SK-N-SH treated with all-trans-retinoic acid at 6 μM for 48 hours (cell line): ENCODE measurements around the gene FGGY.

Experiments used
- ATAC-seq: fragments of 200-7000 bp; cut with Tn5 transposase; 3 replicates; pipeline ENCODE4 v1.9.1; 2020; ENCODE audit warnings: mild to moderate bottlenecking, moderate library complexity
- ARNTL ChIP-seq: fragments of 450-650 bp; formaldehyde crosslinking; IDR thresholded peaks from 2 replicates; pipeline ENCODE4 v1.5.0; 2020; ENCODE audit warnings: low read depth, mild to moderate bottlenecking, moderate library complexity, borderline replicate concordance
- BACH2 ChIP-seq: fragments of 250-450 bp; sonication (Bioruptor Pico); IDR thresholded peaks from 2 replicates; pipeline ENCODE4 v1.9.0; 2021; ENCODE audit warnings: mild to moderate bottlenecking, borderline replicate concordance
- CSDC2 ChIP-seq: fragments of 250-450 bp; sonication (Bioruptor Pico); IDR thresholded peaks from 2 replicates; pipeline ENCODE4 v1.5.0; 2020; ENCODE audit warnings: mild to moderate bottlenecking, moderate library complexity
- ESRRG ChIP-seq: fragments of 250-450 bp; sonication (Bioruptor Pico); IDR thresholded peaks from 2 replicates; pipeline ENCODE4 v1.6.1; 2021; ENCODE audit warnings: mild to moderate bottlenecking
- GLIS3 ChIP-seq: fragments of 250-450 bp; sonication (Bioruptor Pico); IDR thresholded peaks from 2 replicates; pipeline ENCODE4 v1.5.0; 2020; ENCODE audit warnings: mild to moderate bottlenecking, moderate library complexity
- ISL1 ChIP-seq: fragments of 250-450 bp; sonication (Bioruptor Pico); IDR thresholded peaks from 2 replicates; pipeline ENCODE4 v2.1.2; 2022; ENCODE audit warnings: mild to moderate bottlenecking, moderate library complexity
- OSR1 ChIP-seq: fragments of 250-450 bp; sonication (Bioruptor Pico); IDR thresholded peaks from 2 replicates; pipeline ENCODE4 v1.8.0; 2022; ENCODE audit warnings: moderate library complexity, mild to moderate bottlenecking, inconsistent platforms
- PPARA ChIP-seq: fragments of 250-450 bp; sonication (Bioruptor Pico); IDR thresholded peaks from 2 replicates; pipeline ENCODE4 v1.5.0; 2020; ENCODE audit warnings: mild to moderate bottlenecking, borderline replicate concordance
- RARB ChIP-seq: fragments of 250-450 bp; sonication (Bioruptor Pico); IDR thresholded peaks from 2 replicates; pipeline ENCODE4 v1.8.0; 2021; ENCODE audit warnings: mild to moderate bottlenecking, moderate library complexity
- SNAI2 ChIP-seq: fragments of 250-450 bp; sonication (Bioruptor Pico); IDR thresholded peaks from 2 replicates; pipeline ENCODE4 v1.5.0; 2020; ENCODE audit warnings: mild to moderate bottlenecking, moderate library complexity
- TCF4 ChIP-seq: fragments of 250-450 bp; sonication (Bioruptor Pico); IDR thresholded peaks from 2 replicates; pipeline ENCODE4 v1.8.0; 2021; ENCODE audit warnings: mild to moderate bottlenecking, moderate library complexity, borderline replicate concordance
- TOX ChIP-seq: fragments of 250-450 bp; sonication (Bioruptor Pico); IDR thresholded peaks from 2 replicates; pipeline ENCODE4 v1.8.0; 2021; ENCODE audit warnings: mild to moderate bottlenecking, moderate library complexity, borderline replicate concordance
- ZC3H10 ChIP-seq: fragments of 250-450 bp; sonication (Bioruptor Pico); IDR thresholded peaks from 2 replicates; pipeline ENCODE4 v1.5.1; 2021; ENCODE audit warnings: mild to moderate bottlenecking, moderate library complexity
- ZFP3 ChIP-seq: fragments of 250-450 bp; sonication (Bioruptor Pico); IDR thresholded peaks from 2 replicates; pipeline ENCODE4 v1.5.0; 2020; ENCODE audit warnings: mild to moderate bottlenecking, moderate library complexity
- ZFP30 ChIP-seq: fragments of 450-650 bp; formaldehyde crosslinking; IDR thresholded peaks from 2 replicates; pipeline ENCODE4 v1.5.0; 2022; ENCODE audit warnings: mild to moderate bottlenecking, moderate library complexity
- ZNF565 ChIP-seq: fragments of 450-650 bp; formaldehyde crosslinking; conservative IDR thresholded peaks from 2 replicates; pipeline ENCODE4 v1.5.0; 2020; ENCODE audit warnings: low read depth, mild to moderate bottlenecking, moderate library complexity
- ZNF8 ChIP-seq: fragments of 450-650 bp; formaldehyde crosslinking; IDR thresholded peaks from 2 replicates; pipeline ENCODE4 v1.5.0; 2020; ENCODE audit warnings: mild to moderate bottlenecking, moderate library complexity
- TF ChIP-seq, protein P1 (sequence below): fragments of 250-450 bp; sonication (Bioruptor Pico); IDR thresholded peaks from 2 replicates; pipeline ENCODE4 v1.8.0; 2021; ENCODE audit warnings: low read depth, mild to moderate bottlenecking, moderate library complexity, borderline replicate concordance
- TF ChIP-seq, protein P2 (sequence below): fragments of 250-450 bp; sonication (Bioruptor Pico); IDR thresholded peaks from 2 replicates; pipeline ENCODE4 v1.5.0; 2020; ENCODE audit warnings: mild to moderate bottlenecking, moderate library complexity
- TF ChIP-seq, protein P3 (sequence below): fragments of 250-450 bp; sonication (Bioruptor Pico); IDR thresholded peaks from 2 replicates; pipeline ENCODE4 v1.5.1; 2021; ENCODE audit warnings: mild to moderate bottlenecking, moderate library complexity
- TF ChIP-seq, protein P4 (sequence below): fragments of 250-450 bp; sonication (Bioruptor Pico); IDR thresholded peaks from 2 replicates; pipeline ENCODE4 v1.8.0; 2020; ENCODE audit warnings: mild to moderate bottlenecking, moderate library complexity, borderline replicate concordance
- TF ChIP-seq, protein P5 (sequence below): fragments of 250-450 bp; sonication (Bioruptor Pico); IDR thresholded peaks from 2 replicates; pipeline ENCODE4 v1.5.1; 2020; ENCODE audit warnings: low read depth, mild to moderate bottlenecking, moderate library complexity

Gene FGGY

DNA sequence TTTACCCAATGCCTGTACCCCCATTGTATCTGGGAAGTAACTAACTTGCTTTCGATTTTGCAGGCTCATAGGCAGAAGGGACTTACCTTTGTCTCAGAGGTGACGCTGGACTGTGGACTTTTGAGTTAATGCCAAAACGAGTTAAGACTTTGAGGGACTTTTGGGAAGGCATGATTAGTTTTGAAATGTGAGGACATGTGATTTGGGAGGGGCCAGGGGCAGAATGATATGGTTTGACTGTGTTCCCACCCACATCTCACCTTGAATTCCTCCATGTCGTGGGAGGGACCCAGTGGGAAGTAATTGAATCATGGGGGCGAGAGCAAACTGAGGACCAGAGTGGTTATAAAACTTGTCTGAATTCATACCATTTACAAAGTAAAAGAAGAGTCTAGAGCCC, 440.7 kb downstream of the FGGY start (continued):
- TF ChIP-seq ZC3H10 (CRISPR knock-in tag), result no peak

DNA sequence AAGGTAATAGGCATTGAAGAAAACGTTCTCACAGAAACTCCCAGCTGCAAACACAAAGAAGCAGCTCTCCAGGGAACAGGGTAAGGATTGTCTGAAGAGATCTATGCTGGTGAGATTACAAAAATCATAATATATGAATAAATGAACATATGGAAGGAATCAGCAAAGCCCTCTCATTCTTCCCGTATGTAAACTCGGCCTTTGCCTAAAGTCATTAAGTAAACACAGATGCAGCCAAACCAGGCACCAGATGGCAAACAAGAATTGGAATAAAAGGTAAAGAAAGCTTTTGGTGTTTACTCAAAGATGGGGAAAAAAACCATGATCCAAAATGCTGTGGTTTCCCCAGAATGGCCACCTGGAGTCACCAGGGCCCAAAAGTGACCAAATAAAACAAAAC, 441.3 kb downstream of the FGGY start:
- no peak for TF ChIP-seq ZFP30
- no peak for TF ChIP-seq RARB
- no peak for TF ChIP-seq OSR1
- TF ChIP-seq, protein P1, sequence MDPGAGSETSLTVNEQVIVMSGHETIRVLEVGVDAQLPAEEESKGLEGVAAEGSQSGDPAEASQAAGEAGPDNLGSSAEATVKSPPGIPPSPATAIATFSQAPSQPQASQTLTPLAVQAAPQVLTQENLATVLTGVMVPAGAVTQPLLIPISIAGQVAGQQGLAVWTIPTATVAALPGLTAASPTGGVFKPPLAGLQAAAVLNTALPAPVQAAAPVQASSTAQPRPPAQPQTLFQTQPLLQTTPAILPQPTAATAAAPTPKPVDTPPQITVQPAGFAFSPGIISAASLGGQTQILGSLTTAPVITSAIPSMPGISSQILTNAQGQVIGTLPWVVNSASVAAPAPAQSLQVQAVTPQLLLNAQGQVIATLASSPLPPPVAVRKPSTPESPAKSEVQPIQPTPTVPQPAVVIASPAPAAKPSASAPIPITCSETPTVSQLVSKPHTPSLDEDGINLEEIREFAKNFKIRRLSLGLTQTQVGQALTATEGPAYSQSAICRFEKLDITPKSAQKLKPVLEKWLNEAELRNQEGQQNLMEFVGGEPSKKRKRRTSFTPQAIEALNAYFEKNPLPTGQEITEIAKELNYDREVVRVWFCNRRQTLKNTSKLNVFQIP (CRISPR knock-in tag), result no peak
- TF ChIP-seq ZC3H10 (CRISPR knock-in tag), result no peak
- TF ChIP-seq, protein P2, sequence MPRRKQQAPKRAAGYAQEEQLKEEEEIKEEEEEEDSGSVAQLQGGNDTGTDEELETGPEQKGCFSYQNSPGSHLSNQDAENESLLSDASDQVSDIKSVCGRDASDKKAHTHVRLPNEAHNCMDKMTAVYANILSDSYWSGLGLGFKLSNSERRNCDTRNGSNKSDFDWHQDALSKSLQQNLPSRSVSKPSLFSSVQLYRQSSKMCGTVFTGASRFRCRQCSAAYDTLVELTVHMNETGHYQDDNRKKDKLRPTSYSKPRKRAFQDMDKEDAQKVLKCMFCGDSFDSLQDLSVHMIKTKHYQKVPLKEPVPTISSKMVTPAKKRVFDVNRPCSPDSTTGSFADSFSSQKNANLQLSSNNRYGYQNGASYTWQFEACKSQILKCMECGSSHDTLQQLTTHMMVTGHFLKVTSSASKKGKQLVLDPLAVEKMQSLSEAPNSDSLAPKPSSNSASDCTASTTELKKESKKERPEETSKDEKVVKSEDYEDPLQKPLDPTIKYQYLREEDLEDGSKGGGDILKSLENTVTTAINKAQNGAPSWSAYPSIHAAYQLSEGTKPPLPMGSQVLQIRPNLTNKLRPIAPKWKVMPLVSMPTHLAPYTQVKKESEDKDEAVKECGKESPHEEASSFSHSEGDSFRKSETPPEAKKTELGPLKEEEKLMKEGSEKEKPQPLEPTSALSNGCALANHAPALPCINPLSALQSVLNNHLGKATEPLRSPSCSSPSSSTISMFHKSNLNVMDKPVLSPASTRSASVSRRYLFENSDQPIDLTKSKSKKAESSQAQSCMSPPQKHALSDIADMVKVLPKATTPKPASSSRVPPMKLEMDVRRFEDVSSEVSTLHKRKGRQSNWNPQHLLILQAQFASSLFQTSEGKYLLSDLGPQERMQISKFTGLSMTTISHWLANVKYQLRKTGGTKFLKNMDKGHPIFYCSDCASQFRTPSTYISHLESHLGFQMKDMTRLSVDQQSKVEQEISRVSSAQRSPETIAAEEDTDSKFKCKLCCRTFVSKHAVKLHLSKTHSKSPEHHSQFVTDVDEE (CRISPR knock-in tag), result no peak
- TF ChIP-seq ZNF8 (CRISPR knock-in tag), result no peak
- TF ChIP-seq, protein P3, sequence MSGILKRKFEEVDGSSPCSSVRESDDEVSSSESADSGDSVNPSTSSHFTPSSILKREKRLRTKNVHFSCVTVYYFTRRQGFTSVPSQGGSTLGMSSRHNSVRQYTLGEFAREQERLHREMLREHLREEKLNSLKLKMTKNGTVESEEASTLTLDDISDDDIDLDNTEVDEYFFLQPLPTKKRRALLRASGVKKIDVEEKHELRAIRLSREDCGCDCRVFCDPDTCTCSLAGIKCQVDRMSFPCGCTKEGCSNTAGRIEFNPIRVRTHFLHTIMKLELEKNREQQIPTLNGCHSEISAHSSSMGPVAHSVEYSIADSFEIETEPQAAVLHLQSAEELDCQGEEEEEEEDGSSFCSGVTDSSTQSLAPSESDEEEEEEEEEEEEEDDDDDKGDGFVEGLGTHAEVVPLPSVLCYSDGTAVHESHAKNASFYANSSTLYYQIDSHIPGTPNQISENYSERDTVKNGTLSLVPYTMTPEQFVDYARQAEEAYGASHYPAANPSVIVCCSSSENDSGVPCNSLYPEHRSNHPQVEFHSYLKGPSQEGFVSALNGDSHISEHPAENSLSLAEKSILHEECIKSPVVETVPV, result no peak
- TF ChIP-seq, protein P4, sequence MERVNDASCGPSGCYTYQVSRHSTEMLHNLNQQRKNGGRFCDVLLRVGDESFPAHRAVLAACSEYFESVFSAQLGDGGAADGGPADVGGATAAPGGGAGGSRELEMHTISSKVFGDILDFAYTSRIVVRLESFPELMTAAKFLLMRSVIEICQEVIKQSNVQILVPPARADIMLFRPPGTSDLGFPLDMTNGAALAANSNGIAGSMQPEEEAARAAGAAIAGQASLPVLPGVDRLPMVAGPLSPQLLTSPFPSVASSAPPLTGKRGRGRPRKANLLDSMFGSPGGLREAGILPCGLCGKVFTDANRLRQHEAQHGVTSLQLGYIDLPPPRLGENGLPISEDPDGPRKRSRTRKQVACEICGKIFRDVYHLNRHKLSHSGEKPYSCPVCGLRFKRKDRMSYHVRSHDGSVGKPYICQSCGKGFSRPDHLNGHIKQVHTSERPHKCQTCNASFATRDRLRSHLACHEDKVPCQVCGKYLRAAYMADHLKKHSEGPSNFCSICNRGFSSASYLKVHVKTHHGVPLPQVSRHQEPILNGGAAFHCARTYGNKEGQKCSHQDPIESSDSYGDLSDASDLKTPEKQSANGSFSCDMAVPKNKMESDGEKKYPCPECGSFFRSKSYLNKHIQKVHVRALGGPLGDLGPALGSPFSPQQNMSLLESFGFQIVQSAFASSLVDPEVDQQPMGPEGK (CRISPR knock-in tag), result no peak
- no peak for TF ChIP-seq ZNF565
- no peak for TF ChIP-seq PPARA
- TF ChIP-seq, protein P5, sequence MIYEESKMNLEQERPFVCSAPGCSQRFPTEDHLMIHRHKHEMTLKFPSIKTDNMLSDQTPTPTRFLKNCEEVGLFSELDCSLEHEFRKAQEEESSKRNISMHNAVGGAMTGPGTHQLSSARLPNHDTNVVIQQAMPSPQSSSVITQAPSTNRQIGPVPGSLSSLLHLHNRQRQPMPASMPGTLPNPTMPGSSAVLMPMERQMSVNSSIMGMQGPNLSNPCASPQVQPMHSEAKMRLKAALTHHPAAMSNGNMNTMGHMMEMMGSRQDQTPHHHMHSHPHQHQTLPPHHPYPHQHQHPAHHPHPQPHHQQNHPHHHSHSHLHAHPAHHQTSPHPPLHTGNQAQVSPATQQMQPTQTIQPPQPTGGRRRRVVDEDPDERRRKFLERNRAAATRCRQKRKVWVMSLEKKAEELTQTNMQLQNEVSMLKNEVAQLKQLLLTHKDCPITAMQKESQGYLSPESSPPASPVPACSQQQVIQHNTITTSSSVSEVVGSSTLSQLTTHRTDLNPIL (CRISPR knock-in tag), result no peak
- no peak for TF ChIP-seq ZFP3 (CRISPR knock-in tag)
- ATAC-seq, result peak; percentile 69

DNA sequence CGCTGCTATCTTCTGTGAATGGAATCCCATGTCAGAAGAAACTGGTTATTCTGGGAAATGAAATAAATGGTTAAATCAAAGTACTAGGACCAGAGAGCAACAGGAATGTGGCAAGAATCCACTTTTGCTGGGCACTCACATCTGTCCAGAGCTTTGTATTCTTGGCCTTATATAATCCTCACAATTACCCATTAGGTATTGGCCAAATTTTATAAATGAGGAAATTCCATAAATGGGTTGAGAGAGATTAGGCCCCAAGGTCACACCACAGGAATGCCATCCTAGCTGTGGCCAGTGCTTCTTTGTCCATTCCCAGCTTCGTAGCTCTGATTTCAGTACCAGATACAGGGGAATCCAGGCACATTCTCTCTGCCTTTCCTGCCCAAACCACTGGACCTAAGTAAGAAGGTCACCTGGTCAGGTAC, 441.7 kb downstream of the FGGY start:
- peak; percentile 87 for ATAC-seq
- TF ChIP-seq ESRRG (CRISPR knock-in tag) (no peak), ZNF565 (no peak), BACH2 (CRISPR knock-in tag) (no peak), TCF4 (CRISPR knock-in tag) (no peak), SNAI2 (no peak), ARNTL (CRISPR knock-in tag) (no peak), ZFP30 (no peak), GLIS3 (CRISPR knock-in tag) (no peak), ISL1 (CRISPR knock-in tag) (no peak), TOX (CRISPR knock-in tag) (no peak), CSDC2 (CRISPR knock-in tag) (no peak)
- TF ChIP-seq, protein P4 (CRISPR knock-in tag), result no peak
- TF ChIP-seq, protein P5 (CRISPR knock-in tag), result no peak
- TF ChIP-seq, protein P1 (CRISPR knock-in tag), result no peak
